ENCODE data around the gene DGKE.

DGKE gene

GRCh38 chr17:56887552-56888467 is 53.9 kb downstream of the DGKE start:
- H3K36me3 ChIP-seq (ENCODE audit: control insufficient read depth, insufficient read depth, low read length): no peaks in the 10 kb centered on the region
- H3K4me1 ChIP-seq: no peaks in the 10 kb centered on the region

GRCh38 chr17:56890390-56890789 is 56.4 kb downstream of the DGKE start:
- H3K4me2 ChIP-seq (ENCODE audit: low read length): no peak overlapping the region
- H3K27me3 ChIP-seq (ENCODE audit: control insufficient read depth, insufficient read depth, low read length): no peaks in the 10 kb centered on the region
- no peak overlapping the region for H2AFZ ChIP-seq
- no peaks in the 10 kb centered on the region for H3K9me3 ChIP-seq (ENCODE audit: control insufficient read depth, low read length)
- H3K4me1 ChIP-seq: no peaks in the 10 kb centered on the region
- H3K9ac ChIP-seq: no peak overlapping the region
- TF ChIP-seq, protein P1, sequence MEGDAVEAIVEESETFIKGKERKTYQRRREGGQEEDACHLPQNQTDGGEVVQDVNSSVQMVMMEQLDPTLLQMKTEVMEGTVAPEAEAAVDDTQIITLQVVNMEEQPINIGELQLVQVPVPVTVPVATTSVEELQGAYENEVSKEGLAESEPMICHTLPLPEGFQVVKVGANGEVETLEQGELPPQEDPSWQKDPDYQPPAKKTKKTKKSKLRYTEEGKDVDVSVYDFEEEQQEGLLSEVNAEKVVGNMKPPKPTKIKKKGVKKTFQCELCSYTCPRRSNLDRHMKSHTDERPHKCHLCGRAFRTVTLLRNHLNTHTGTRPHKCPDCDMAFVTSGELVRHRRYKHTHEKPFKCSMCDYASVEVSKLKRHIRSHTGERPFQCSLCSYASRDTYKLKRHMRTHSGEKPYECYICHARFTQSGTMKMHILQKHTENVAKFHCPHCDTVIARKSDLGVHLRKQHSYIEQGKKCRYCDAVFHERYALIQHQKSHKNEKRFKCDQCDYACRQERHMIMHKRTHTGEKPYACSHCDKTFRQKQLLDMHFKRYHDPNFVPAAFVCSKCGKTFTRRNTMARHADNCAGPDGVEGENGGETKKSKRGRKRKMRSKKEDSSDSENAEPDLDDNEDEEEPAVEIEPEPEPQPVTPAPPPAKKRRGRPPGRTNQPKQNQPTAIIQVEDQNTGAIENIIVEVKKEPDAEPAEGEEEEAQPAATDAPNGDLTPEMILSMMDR (IDR thresholded peaks at IDR 0.05): no peak
- H3K27ac ChIP-seq: no peak overlapping the region
- H3K36me3 ChIP-seq (ENCODE audit: control insufficient read depth, insufficient read depth, low read length): no peaks in the 10 kb centered on the region
- H3K79me2 ChIP-seq: no peaks in the 10 kb centered on the region
- H3K4me3 ChIP-seq (ENCODE audit: low read depth, low read length): no peak overlapping the region

More at GRCh38 chr17:56887552-56888467, 53.9 kb downstream of the DGKE start:
- Histone ChIP-seq H3K4me3 (ENCODE audit: low read depth, low read length) (no peak overlapping the region), H3K4me2 (ENCODE audit: low read length) (no peak overlapping the region), H3K27ac (no peak overlapping the region), H2AFZ (no peak overlapping the region), H3K9ac (no peak overlapping the region), H3K79me2 (no peaks in the 10 kb centered on the region), H3K27me3 (ENCODE audit: control insufficient read depth, insufficient read depth, low read length) (no peaks in the 10 kb centered on the region), H3K9me3 (ENCODE audit: control insufficient read depth, low read length) (no peaks in the 10 kb centered on the region)
- TF ChIP-seq, protein P1 (IDR thresholded peaks at IDR 0.05): no peak

DNA sequence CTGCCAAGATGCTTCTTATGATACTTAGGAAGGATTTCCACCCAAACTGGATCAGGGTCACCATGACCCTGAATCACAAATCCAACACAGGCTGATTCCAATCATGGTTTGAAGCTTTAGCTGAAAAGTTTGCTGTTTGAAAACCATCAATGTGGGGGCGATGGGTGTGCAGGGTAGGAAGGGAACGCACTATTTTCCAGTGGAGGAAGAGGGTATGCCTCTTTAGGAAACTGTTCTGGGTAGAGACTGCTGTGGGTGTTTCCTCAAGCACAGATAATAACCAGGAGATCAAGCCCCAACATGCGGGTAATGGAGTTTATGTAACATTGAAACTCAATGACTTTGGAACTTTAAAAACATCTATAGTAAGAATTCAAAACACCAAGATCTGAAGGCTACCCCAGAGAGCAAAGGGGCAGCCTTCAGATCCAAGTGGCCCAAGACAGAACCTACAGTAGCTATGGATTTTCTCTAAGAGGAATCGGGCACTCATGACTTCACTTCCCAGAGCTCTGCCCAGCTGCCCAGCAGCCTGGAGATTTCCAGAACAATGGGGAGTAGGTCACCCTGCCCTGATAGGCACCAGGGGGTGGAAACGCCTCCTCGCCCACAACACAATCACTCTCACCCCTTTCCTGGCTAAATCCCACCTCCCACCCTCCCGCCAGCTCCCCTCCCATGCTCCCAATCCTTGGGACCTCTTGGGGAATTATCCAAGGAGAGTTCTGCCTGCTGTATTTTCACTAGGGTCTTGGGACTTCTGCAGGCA is 57.1 kb downstream of the DGKE start:
- H3K27ac ChIP-seq: no peak overlapping the region
- no peak overlapping the region for H3K9ac ChIP-seq
- H3K4me2 ChIP-seq (ENCODE audit: low read length): no peak overlapping the region
- H3K4me3 ChIP-seq (ENCODE audit: low read depth, low read length): no peak overlapping the region
- TF ChIP-seq, protein P1 (IDR thresholded peaks at IDR 0.05): no peak
- no peaks in the 10 kb centered on the region for H3K79me2 ChIP-seq
- no peaks in the 10 kb centered on the region for H3K36me3 ChIP-seq (ENCODE audit: control insufficient read depth, insufficient read depth, low read length)
- H3K9me3 ChIP-seq (ENCODE audit: control insufficient read depth, low read length): no peaks in the 10 kb centered on the region
- H3K27me3 ChIP-seq (ENCODE audit: control insufficient read depth, insufficient read depth, low read length): no peaks in the 10 kb centered on the region
- H3K4me1 ChIP-seq: no peaks in the 10 kb centered on the region
- H2AFZ ChIP-seq: no peak overlapping the region

- Histone ChIP-seq H3K36me3 (ENCODE audit: control insufficient read depth, insufficient read depth, low read length) (no peaks in the 10 kb centered on the region), H3K4me3 (ENCODE audit: low read depth, low read length) (no peak overlapping the region), H3K27ac (no peak overlapping the region), H2AFZ (no peak overlapping the region), H3K9me3 (ENCODE audit: control insufficient read depth, low read length) (no peaks in the 10 kb centered on the region), H3K9ac (no peak overlapping the region), H3K27me3 (ENCODE audit: control insufficient read depth, insufficient read depth, low read length) (no peaks in the 10 kb centered on the region), H3K4me1 (no peaks in the 10 kb centered on the region), H3K79me2 (no peaks in the 10 kb centered on the region), H3K4me2 (ENCODE audit: low read length) (no peak overlapping the region)
- TF ChIP-seq, protein P1 (IDR thresholded peaks at IDR 0.05): peak; percentile 54
Measured at GRCh38 chr17:56891751-56892150, 57.8 kb downstream of the DGKE start.

Measured in parathyroid adenoma (tissue), 2 donors.